HAP-1 (cell line): ENCODE measurements around the gene GREB1L.

Experiments
- DNase-seq, 2 experiments: peaks; one replicate each; pipeline ENCODE4 v3.0.0-alpha.2; 2016 to 2020; ENCODE audit warnings: low spot score in 2 of 2
- H3K27me3 ChIP-seq: fragments of 250-450 bp; sonication (Bioruptor Pico); 2 replicates; pipeline ENCODE4 v1.5.1; 2020; ENCODE audit warnings: low read depth, mild to moderate bottlenecking, moderate library complexity
- H3K36me3 ChIP-seq: fragments of 250-450 bp; sonication (Bioruptor Pico); replicated peaks from 2 replicates; pipeline ENCODE4 v1.5.1; 2020; ENCODE audit warnings: mild to moderate bottlenecking
- H3K4me1 ChIP-seq: fragments of 250-450 bp; sonication (Bioruptor Pico); 2 replicates; pipeline ENCODE4 v1.5.1; 2020; ENCODE audit warnings: mild to moderate bottlenecking
- H3K4me3 ChIP-seq: fragments of 250-450 bp; sonication (Bioruptor Pico); 2 replicates; pipeline ENCODE4 v1.5.1; 2020; ENCODE audit warnings: mild to moderate bottlenecking, moderate library complexity
- H3K9me3 ChIP-seq: fragments of 250-450 bp; sonication (Bioruptor Pico); 2 replicates; pipeline ENCODE4 v1.5.1; 2020; ENCODE audit warnings: mild to moderate bottlenecking, moderate library complexity
- in situ Hi-C: fragments of 300-500 bp; cut with MboI; formaldehyde crosslinking; loops from 3 replicates; pipeline ENCODE4 v1.14.3; 2020; ENCODE audit warnings: low sequenced_read_pairs, inconsistent platforms, mixed read lengths

The GREB1L gene

DNA sequence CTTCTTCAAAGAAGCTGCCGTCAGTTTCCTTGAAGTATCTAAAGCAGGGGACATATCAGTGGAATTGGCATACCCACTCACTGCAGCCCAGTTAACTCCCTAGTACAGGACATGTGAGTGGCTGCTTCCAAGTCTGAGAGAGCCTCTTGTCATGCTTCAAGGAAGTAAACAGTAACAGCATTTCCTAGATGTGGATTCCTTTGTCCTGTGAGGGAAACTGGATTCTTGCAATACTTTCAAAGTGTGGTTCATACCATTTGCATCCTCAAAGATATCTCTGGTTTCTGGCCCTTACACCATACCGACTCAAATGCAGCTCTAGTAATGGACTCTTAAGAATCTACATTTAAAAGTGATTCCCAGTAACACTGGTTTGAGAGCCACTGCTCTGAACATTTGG lies 271.3 kb downstream of the GREB1L start:
- Histone ChIP-seq H3K36me3 (peaks cover 38% of the 10 kb centered on the region), H3K4me3 (no peak overlapping the region), H3K27me3 (no peaks in the 10 kb centered on the region), H3K4me1 (no peaks in the 10 kb centered on the region), H3K9me3 (no peaks in the 10 kb centered on the region)
- in situ Hi-C loops = loop anchor here (25.0 kb wide), 1 partner anchor 99 kb away; the partner anchor contains the start of genes ESCO1 and SNRPD1
- DNase-seq = no peak

- H3K4me3 ChIP-seq = no peak overlapping the region
- H3K27me3 ChIP-seq = no peaks in the 10 kb centered on the region
- no peaks in the 10 kb centered on the region for H3K4me1 ChIP-seq
- in situ Hi-C loops = loop anchor here (25.0 kb wide), 1 partner anchor 99 kb away; the partner anchor contains the start of genes ESCO1 and SNRPD1
- no peaks in the 10 kb centered on the region for H3K9me3 ChIP-seq
- peaks cover 42% of the 10 kb centered on the region for H3K36me3 ChIP-seq
- no peak for DNase-seq
These were observed 271.7 kb downstream of the GREB1L start for GRCh38 chr18:21513741-21514140.

- Histone ChIP-seq H3K27me3 (no peaks in the 10 kb centered on the region), H3K4me1 (no peaks in the 10 kb centered on the region), H3K9me3 (no peaks in the 10 kb centered on the region), H3K36me3 (peaks cover 47% of the 10 kb centered on the region), H3K4me3 (no peak overlapping the region)
- DNase-seq = no peak
- in situ Hi-C loops = loop anchor here (25.0 kb wide), 1 partner anchor 90 kb away; the partner anchor contains the start of genes ESCO1 and SNRPD1
These were observed 280.5 kb downstream of the GREB1L start for GRCh38 chr18:21522530-21522929.

GRCh38 chr18:21525916-21526315 lies 283.9 kb downstream of the GREB1L start:
- Histone ChIP-seq H3K4me3 (no peak overlapping the region), H3K36me3 (peaks cover 50% of the 10 kb centered on the region)
- in situ Hi-C loops = no loop called here

GRCh38 chr18:21526463-21526862 lies 284.4 kb downstream of the GREB1L start:
- in situ Hi-C loops = no loop called here
- Histone ChIP-seq H3K9me3 (no peaks in the 10 kb centered on the region), H3K4me3 (no peak overlapping the region), H3K4me1 (no peaks in the 10 kb centered on the region), H3K36me3 (peaks cover 55% of the 10 kb centered on the region), H3K27me3 (no peaks in the 10 kb centered on the region)
- no peak for DNase-seq

More at GRCh38 chr18:21525916-21526315, 283.9 kb downstream of the GREB1L start:
- H3K9me3 ChIP-seq = no peaks in the 10 kb centered on the region
- no peaks in the 10 kb centered on the region for H3K27me3 ChIP-seq
- no peaks in the 10 kb centered on the region for H3K4me1 ChIP-seq
- DNase-seq = no peak

GRCh38 chr18:21534327-21534726 lies 292.3 kb downstream of the GREB1L start:
- Histone ChIP-seq H3K27me3 (no peaks in the 10 kb centered on the region), H3K4me3 (no peak overlapping the region), H3K4me1 (no peaks in the 10 kb centered on the region), H3K36me3 (peaks cover 35% of the 10 kb centered on the region), H3K9me3 (no peaks in the 10 kb centered on the region)
- in situ Hi-C loops = no loop called here
- no peak for DNase-seq

DNA sequence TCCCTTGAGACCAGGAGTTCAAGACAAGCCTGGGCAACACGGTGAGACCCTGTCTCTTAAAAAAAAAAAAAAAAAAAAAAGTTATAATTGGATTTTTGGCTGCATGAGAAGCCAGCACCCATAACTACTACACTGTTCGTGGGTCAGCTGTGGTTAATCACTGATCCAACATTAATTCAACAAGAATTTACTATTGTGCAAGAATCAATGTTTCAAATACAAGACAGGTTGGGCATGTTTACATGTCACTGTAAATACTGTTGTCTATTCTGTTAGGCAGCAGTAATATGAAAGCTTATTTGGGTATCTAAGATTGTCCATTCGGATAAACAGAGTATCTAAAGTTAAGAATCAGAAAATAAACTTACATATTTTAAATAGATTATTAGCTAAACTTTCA lies 296.2 kb downstream of the GREB1L start:
- Histone ChIP-seq H3K36me3 (peaks cover 17% of the 10 kb centered on the region), H3K27me3 (no peaks in the 10 kb centered on the region), H3K4me1 (0 out of 2 replicates have a peak, but pooled peaks cover 2% of the 10 kb centered on the region), H3K9me3 (no peaks in the 10 kb centered on the region), H3K4me3 (no peak overlapping the region)
- in situ Hi-C loops = no loop called here
- no peak for DNase-seq

- peaks cover 5% of the 10 kb centered on the region; the same call in 1 of the 2 replicates for H3K36me3 ChIP-seq
- H3K4me3 ChIP-seq = no peak overlapping the region
- no peaks in the 10 kb centered on the region for H3K4me1 ChIP-seq
- no peak for DNase-seq
- no peaks in the 10 kb centered on the region for H3K27me3 ChIP-seq
- no peaks in the 10 kb centered on the region for H3K9me3 ChIP-seq
- in situ Hi-C loops = no loop called here
These were observed 304.4 kb downstream of the GREB1L start for GRCh38 chr18:21546423-21546822.

GRCh38 chr18:21548647-21549046 lies 306.6 kb downstream of the GREB1L start:
- H3K4me1 ChIP-seq = no peaks in the 10 kb centered on the region
- no peaks in the 10 kb centered on the region for H3K27me3 ChIP-seq
- peaks cover 21% of the 10 kb centered on the region for H3K36me3 ChIP-seq
- H3K4me3 ChIP-seq = no peak overlapping the region
- in situ Hi-C loops = no loop called here
- DNase-seq = no peak
- H3K9me3 ChIP-seq = no peaks in the 10 kb centered on the region

- no peaks in the 10 kb centered on the region for H3K9me3 ChIP-seq
- DNase-seq = no peak
- in situ Hi-C loops = no loop called here
- H3K36me3 ChIP-seq = peaks cover 27% of the 10 kb centered on the region
- H3K27me3 ChIP-seq = no peaks in the 10 kb centered on the region
- no peaks in the 10 kb centered on the region for H3K4me1 ChIP-seq
- no peak overlapping the region for H3K4me3 ChIP-seq
These were observed 308.5 kb downstream of the GREB1L start for GRCh38 chr18:21550510-21550970.

- peaks cover 24% of the 10 kb centered on the region for H3K36me3 ChIP-seq
- no peak overlapping the region for H3K4me3 ChIP-seq
- H3K9me3 ChIP-seq = no peaks in the 10 kb centered on the region
- H3K4me1 ChIP-seq = no peaks in the 10 kb centered on the region
- no peaks in the 10 kb centered on the region for H3K27me3 ChIP-seq
- no peak for DNase-seq
- in situ Hi-C loops = no loop called here
These were observed 315.7 kb downstream of the GREB1L start for GRCh38 chr18:21557607-21558253.

DNA sequence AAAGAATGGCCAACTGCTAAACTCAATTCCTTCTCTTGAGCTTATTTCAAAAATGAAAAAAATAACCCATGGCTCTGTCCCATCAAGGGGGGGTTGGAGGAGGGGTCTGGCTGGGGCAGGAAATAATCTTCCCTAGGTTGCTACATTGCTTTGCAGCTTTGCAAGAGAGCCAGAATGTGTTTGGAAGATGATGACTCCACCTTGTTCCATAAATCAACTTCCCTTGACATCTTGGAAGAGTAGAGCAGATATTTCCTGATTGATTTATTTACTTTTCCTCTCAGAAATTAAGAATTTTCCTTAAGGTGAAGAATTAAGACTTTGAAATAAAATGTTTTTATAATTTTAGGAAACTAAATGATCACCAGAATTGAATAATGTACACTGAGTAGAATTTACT lies 317.2 kb downstream of the GREB1L start:
- Histone ChIP-seq H3K4me3 (no peak overlapping the region), H3K27me3 (no peaks in the 10 kb centered on the region), H3K36me3 (peaks cover 19% of the 10 kb centered on the region), H3K9me3 (no peaks in the 10 kb centered on the region), H3K4me1 (no peaks in the 10 kb centered on the region)
- in situ Hi-C loops = no loop called here
- no peak for DNase-seq

DNA sequence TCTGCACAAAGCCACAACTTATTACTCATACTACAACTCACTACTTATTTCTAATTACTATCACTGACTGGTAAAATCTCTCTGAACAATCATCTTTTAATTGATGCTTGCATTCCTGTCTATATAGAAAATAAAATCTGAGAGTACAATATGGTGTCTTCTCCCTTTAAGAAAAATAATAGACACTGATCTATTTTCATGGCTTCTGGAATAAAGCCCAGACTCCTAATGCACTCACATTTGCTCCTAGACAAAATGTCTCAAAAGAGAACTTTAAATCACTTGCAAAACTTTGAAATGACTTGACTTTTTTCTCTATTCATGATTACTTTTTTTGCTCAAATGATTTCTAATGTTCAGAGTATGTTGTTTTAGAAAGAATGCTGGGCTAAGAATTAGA lies 329.7 kb downstream of the GREB1L start:
- DNase-seq = no peak
- Histone ChIP-seq H3K4me3 (no peak overlapping the region), H3K4me1 (no peaks in the 10 kb centered on the region), H3K36me3 (peaks cover 43% of the 10 kb centered on the region), H3K9me3 (no peaks in the 10 kb centered on the region), H3K27me3 (no peaks in the 10 kb centered on the region)
- in situ Hi-C loops = no loop called here
